ENCODE data around the gene HIVEP2. TPM values are rescaled to one million over a fixed set of nuclear protein-coding genes. Genes with fewer than 3 reads are reported as not detected.

The HIVEP2 gene
- total RNA-seq, 4 donors from 2014 or later: 8.6 to 19.3 (median 12.7) TPM

DNA sequence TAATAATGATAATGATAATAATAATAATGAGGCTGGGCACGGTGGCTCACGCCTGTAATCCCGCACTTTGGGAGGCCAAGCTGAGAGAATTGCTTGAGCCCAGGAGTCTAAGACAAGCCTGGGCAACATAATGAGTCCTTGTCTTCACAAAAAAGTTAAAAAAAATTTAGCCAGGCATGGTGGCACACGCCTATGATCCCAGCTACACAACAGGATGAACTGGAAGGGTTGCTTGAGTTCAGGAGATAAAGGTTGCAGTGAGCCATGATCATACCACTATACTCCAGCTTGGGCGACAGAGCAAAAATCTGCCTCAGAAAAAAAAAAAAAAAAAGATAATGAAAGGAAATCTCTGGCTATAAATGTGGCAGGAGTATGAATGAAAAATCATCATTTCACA is 213.4 kb downstream of the HIVEP2 start:
- H3K36me3 ChIP-seq: no peaks in the 10 kb centered on the region
- H3K27ac ChIP-seq: peak overlapping the region in 2 of 4 donors; percentile 48 to 54
- intact Hi-C loops (cut with DNase I): no loop called here
- no peak for DNase-seq
- no peaks in the 10 kb centered on the region for H3K27me3 ChIP-seq
- no peak overlapping the region for H3K4me3 ChIP-seq
- WGBS, 2 donors: 20 to 50% methylated on average over 5 of the region's 5 CpGs
- H3K9me3 ChIP-seq: no peaks in the 10 kb centered on the region
- TF ChIP-seq, protein P1, sequence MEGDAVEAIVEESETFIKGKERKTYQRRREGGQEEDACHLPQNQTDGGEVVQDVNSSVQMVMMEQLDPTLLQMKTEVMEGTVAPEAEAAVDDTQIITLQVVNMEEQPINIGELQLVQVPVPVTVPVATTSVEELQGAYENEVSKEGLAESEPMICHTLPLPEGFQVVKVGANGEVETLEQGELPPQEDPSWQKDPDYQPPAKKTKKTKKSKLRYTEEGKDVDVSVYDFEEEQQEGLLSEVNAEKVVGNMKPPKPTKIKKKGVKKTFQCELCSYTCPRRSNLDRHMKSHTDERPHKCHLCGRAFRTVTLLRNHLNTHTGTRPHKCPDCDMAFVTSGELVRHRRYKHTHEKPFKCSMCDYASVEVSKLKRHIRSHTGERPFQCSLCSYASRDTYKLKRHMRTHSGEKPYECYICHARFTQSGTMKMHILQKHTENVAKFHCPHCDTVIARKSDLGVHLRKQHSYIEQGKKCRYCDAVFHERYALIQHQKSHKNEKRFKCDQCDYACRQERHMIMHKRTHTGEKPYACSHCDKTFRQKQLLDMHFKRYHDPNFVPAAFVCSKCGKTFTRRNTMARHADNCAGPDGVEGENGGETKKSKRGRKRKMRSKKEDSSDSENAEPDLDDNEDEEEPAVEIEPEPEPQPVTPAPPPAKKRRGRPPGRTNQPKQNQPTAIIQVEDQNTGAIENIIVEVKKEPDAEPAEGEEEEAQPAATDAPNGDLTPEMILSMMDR (IDR thresholded peaks at IDR 0.05): no peak
- no peak for TF ChIP-seq POLR2A (IDR thresholded peaks at IDR 0.05)
- H3K4me1 ChIP-seq: peaks cover 9 to 60% (median 19%) of the 10 kb centered on the region in 3 donors

DNA sequence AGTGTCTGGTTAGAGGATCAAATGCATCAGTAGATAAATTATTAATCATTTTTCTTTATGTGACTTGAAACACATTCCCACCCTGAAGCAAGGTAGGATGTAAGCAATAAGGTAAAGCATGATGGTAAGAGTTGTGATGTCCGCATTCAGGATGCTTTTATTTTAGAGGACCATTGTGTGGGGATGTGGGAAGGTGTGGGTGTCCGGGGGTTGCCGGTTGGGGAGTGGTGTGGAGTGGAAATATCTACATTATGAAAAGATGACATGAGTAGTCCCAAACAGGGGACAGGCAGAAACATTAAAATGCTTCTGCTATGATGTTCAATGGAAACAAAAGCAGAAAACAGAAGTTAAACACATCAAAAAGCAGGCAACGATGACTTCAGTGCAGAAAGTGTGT is 215.4 kb downstream of the HIVEP2 start:
- WGBS, 2 donors: 44 to 50% methylated on average over 4 of the region's 4 CpGs
- Histone ChIP-seq H3K27ac (no peak overlapping the region), H3K9me3 (no peaks in the 10 kb centered on the region), H3K4me3 (no peak overlapping the region), H3K27me3 (no peaks in the 10 kb centered on the region), H3K36me3 (no peaks in the 10 kb centered on the region), H3K4me1 (peaks cover 9 to 72% (median 19%) of the 10 kb centered on the region in 3 donors)
- DNase-seq: no peak
- TF ChIP-seq POLR2A (IDR thresholded peaks at IDR 0.05): no peak
- TF ChIP-seq, protein P1 (IDR thresholded peaks at IDR 0.05): no peak
- intact Hi-C loops (cut with DNase I): no loop called here

GRCh38 chr6:142728910-142729481 is 216.0 kb downstream of the HIVEP2 start:
- H3K4me3 ChIP-seq: no peak overlapping the region

DNA sequence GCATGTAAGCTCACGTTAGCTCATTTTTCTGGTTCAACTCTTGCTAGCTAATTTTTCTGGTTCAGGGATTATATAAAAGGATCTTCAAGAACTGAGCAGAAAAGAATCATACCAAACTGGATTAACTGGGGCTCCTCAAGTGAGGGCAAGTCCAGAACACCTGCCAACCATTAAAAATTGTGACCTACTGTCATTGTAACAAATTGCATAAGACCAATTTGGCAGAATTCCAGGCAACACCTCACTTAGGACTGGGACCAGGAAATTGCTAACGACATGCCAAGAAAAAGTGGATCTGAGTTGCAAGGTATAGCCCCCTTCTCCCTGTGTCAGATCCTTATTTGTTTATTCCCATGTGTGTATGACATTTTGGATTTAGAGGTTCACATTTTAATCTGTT is 216.6 kb downstream of the HIVEP2 start:
- intact Hi-C loops (cut with DNase I): no loop called here
- no peaks in the 10 kb centered on the region for H3K36me3 ChIP-seq
- no peaks in the 10 kb centered on the region for H3K27me3 ChIP-seq
- peak overlapping the region in 2 of 4 donors; percentile 32 to 68 for H3K27ac ChIP-seq
- no peaks in the 10 kb centered on the region for H3K9me3 ChIP-seq
- TF ChIP-seq POLR2A (IDR thresholded peaks at IDR 0.05): no peak
- TF ChIP-seq, protein P1 (IDR thresholded peaks at IDR 0.05): no peak
- DNase-seq: no peak
- H3K4me3 ChIP-seq: no peak overlapping the region
- 23 to 38% methylated on average over 2 of the region's 2 CpGs for WGBS, 2 donors
- peaks cover 9 to 72% (median 19%) of the 10 kb centered on the region in 3 donors for H3K4me1 ChIP-seq

More at GRCh38 chr6:142728910-142729481, 216.0 kb downstream of the HIVEP2 start:
- DNase-seq: no peak
- Histone ChIP-seq H3K36me3 (no peaks in the 10 kb centered on the region), H3K4me1 (peaks cover 9 to 72% (median 19%) of the 10 kb centered on the region in 3 donors), H3K27me3 (no peaks in the 10 kb centered on the region), H3K9me3 (no peaks in the 10 kb centered on the region), H3K27ac (peak overlapping the region in 2 of 4 donors; percentile 32 to 68)
- TF ChIP-seq POLR2A (IDR thresholded peaks at IDR 0.05): no peak
- TF ChIP-seq, protein P1 (IDR thresholded peaks at IDR 0.05): no peak
- intact Hi-C loops (cut with DNase I): no loop called here
- WGBS, 2 donors: 24 to 35% methylated on average over 6 of the region's 6 CpGs

DNA sequence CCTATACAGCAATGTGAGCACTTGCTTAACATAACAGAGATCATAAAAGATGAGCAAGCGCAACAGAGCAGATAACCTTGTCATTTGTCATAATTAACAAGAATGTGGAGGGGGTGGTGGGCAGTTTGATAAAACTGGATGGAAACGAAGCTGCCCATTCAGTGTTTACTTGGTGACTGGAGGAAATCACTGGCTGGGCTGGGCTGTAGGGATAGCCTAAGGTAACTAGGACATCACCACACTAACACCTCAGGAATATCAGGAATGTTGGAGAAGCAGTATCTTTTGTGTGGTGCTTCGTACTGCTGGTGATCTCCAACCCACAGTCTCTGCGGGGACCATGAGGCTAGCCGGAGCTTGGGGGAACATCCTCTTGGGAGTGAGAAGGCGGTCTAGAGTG is 218.4 kb downstream of the HIVEP2 start:
- no peaks in the 10 kb centered on the region for H3K27me3 ChIP-seq
- peaks cover 9 to 62% (median 19%) of the 10 kb centered on the region in 3 donors for H3K4me1 ChIP-seq
- no peaks in the 10 kb centered on the region for H3K9me3 ChIP-seq
- H3K4me3 ChIP-seq: no peak overlapping the region
- TF ChIP-seq, protein P1 (IDR thresholded peaks at IDR 0.05): no peak
- TF ChIP-seq POLR2A (IDR thresholded peaks at IDR 0.05): no peak
- intact Hi-C loops (cut with DNase I): no loop called here
- WGBS, 2 donors: 87 to 90% methylated on average over 6 of the region's 6 CpGs
- DNase-seq: no peak
- no peaks in the 10 kb centered on the region for H3K36me3 ChIP-seq
- H3K27ac ChIP-seq: no peak overlapping the region

Measured in esophagus squamous epithelium (tissue), 5 donors.